C4-2B (cell line): Measurements from ENCODE around the gene TOR1B.

ENCODE experiments used
- H3K27ac ChIP-seq: fragments of 450-650 bp; 2 replicates; pipeline ENCODE4 v1.5.1; 2017
- ZFX ChIP-seq: fragments of 450-650 bp; IDR thresholded peaks from 2 replicates; pipeline ENCODE4 v1.6.1; 2017
- TF ChIP-seq, protein P1 (sequence below): fragments of 450-650 bp; conservative IDR thresholded peaks from 2 replicates; pipeline ENCODE4 v1.5.1; 2017; ENCODE audit warnings: mild to moderate bottlenecking

The TOR1B gene

DNA sequence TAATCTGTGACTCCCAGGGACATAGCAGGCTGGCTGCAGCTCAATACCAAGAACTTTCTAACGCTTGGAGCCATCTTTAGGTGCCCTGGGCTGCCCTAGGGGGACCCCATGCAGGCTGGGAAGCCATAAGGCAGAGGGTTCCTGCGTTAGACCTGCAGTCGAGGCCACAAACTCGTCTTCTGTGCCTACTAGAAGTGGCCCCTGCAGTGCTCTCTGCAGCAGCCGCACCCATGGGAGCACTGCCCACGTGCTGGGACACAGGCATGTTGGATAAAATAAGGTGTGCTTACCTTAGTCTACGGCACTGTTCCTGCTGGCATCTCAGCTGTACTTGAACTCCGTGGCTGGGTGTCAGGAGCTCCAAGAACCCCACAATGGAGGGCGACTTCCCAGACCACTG lies 9.4 kb downstream of the TOR1B start:
- TF ChIP-seq, protein P1, sequence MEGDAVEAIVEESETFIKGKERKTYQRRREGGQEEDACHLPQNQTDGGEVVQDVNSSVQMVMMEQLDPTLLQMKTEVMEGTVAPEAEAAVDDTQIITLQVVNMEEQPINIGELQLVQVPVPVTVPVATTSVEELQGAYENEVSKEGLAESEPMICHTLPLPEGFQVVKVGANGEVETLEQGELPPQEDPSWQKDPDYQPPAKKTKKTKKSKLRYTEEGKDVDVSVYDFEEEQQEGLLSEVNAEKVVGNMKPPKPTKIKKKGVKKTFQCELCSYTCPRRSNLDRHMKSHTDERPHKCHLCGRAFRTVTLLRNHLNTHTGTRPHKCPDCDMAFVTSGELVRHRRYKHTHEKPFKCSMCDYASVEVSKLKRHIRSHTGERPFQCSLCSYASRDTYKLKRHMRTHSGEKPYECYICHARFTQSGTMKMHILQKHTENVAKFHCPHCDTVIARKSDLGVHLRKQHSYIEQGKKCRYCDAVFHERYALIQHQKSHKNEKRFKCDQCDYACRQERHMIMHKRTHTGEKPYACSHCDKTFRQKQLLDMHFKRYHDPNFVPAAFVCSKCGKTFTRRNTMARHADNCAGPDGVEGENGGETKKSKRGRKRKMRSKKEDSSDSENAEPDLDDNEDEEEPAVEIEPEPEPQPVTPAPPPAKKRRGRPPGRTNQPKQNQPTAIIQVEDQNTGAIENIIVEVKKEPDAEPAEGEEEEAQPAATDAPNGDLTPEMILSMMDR: no peak
- no peak for TF ChIP-seq ZFX

DNA sequence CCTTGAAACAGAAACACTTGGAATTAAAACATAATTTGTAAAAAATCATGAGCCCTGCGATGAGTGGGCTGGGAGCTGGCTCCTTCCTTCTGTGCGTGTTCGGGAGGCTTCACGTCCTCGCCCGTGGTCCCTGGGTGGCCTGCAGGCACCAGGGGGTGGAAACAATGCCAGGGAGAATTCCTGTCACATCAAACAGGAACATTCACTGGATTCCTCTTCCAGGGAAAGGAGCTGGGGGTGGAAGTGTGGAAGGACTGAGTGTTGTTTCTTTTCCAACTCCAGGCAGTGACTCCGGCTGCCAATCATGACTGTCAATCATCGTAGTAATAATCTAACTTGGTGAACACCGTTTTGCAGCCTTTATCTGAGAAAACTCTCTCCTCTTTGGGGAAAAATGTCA lies 10.7 kb downstream of the TOR1B start:
- TF ChIP-seq, protein P1: no peak
- no peak for TF ChIP-seq ZFX
- no peak overlapping the region for H3K27ac ChIP-seq

More for the DNA sequence above, 9.4 kb downstream of the TOR1B start:
- no peak overlapping the region for H3K27ac ChIP-seq

DNA sequence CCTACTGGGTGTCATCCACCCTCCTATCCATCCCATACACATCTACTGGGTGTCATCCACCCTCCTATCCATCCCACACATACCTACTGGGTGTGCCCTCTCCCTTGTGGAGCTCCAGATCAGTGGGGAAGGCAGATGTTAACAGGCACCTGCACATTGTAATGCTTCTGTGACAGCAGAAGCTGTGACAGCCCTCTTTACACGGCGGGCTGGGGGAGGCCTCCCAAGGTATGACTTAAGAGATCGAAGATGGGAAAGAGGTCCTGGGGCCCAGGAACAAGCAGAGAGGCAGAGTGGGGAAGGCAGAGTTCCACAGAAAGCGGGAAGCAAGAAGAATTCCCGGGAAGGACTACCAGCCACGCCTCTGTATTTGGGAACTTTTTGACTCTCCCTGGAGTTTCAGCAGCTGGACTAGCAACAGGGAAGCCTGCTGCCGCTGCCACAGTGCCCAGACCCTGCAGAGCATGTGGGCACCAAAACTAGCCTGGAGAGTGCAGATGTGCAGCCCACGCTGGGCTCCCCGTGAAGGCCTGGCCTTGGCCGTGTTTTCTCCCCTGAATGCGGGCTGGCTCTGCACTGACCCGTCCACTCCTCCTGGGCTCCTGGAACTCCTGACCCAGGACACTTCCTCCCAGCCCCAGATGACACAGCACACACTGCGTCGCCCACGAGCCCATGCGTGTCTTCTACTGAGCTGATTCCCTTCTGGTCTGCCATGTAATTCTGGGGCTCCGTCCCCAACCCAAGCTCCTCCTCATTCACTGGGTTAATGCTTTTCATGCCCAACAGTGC lies 11.6 kb downstream of the TOR1B start:
- TF ChIP-seq, protein P1: no peak
- no peak for TF ChIP-seq ZFX
- no peak overlapping the region for H3K27ac ChIP-seq

DNA sequence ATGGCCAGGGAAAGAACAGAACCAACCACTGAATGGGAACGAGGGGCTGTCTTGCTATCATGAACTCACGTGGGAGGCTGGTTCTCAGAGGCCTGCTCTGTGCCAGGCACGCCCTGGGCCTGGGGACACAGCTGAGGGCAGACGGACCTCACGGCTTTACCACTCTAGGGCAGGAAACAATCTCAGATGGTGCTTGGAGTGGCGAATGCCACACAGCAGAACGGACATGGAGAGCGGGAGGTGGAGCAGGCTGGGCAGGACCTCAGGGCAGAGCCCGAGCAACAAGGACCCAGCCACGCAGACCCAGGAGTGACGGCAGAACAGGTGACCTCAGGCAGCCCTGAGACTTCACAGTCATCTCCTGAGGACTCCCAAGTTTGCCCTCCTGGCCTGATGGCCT lies 12.3 kb downstream of the TOR1B start:
- no peak overlapping the region for H3K27ac ChIP-seq
- no peak for TF ChIP-seq ZFX
- TF ChIP-seq, protein P1: no peak

DNA sequence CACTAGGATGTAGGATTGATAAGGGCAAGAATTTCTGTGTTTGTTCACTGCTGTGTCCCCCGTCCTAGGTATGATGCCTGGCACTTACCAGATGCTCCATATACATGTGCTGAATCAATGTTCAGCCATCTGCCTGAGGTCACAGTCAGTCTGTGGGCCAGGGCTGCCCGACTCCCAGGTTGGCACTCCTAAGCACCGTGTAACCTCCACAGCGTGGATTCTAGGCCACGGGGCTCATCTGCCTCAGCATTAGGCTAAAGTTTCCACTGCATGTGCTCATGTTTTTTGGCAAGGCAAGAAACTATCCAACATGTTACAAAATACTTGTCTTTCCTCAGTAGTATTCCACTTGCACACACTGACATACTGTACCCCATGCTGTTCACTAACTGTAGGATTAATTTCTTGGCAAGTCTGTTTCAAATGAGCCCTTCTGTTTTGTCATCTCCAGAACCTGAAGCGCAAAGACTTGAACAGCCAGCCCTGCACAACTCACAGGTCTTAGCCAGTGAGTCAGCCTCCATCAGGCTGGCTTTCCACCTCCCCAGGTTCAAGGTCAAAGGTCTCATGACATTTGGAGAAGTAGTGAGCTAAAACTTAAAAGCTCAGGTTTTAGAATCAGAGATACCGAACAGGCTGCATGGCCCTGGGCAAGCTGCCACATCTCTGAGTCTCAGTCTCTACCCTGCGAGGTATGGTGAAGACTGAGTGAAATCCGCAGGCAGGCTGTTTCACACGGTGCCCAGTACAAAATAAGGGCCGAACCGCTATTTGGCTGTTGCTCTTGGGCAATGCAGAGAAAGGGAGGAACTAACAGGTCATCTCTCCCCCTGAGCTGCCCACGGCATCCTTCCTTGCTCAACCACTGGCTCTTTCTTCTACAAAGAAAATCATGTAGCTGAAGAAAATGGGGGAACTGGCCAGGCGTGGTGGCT lies 13.8 kb downstream of the TOR1B start:
- no peak overlapping the region for H3K27ac ChIP-seq
- TF ChIP-seq, protein P1: no peak
- no peak for TF ChIP-seq ZFX

DNA sequence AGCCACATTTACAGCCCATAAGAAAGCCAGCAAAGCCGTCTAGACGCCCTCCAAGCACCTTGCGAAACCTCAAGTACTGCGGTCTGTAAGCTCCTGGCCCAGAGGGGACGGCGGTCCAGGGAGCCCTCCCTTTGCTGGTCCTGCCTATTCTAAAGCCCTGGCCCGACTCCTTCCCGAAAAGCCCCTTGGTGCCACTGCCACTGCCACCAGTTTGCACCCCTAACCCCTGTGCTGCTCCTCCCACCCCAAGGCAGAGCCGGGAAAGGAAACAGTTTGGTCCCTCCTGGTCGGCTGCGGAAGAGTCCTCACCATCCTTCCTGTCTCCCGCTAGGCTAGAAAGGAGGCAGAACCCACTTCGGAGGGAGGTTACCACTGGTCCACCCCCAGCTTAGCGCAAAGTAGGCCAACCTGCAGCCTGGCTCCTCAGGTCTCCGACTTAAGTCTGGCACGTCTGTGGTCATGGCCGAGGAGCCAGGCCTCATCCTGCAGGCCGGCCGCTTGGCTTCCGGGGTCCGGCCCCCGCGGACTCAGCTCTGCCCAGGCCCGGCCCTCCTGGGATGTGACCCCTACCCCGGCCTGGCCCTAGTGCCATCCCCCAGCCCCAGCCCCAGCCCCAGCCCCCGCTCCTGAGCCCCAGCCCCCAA lies 20.0 kb downstream of the TOR1B start:
- TF ChIP-seq ZFX: no peak
- TF ChIP-seq, protein P1: no peak
- H3K27ac ChIP-seq: peak overlapping the region; percentile 75
